ENCODE results near the gene DSCAM. TPM values are rescaled to one million over a fixed set of nuclear protein-coding genes. Genes with fewer than 3 reads are reported as not detected.

Gene DSCAM
- total RNA-seq, 1 donor from 2014 or later = not detected

GRCh38 chr21:40436261-40436660, 410.7 kb downstream of the DSCAM start:
- H3K4me3 ChIP-seq = no peak overlapping the region
- no peak for DNase-seq (ENCODE audit: low spot score)
- H3K36me3 ChIP-seq = no peaks in the 10 kb centered on the region
- no peaks in the 10 kb centered on the region for H3F3A ChIP-seq (ENCODE audit: low read depth)
- Mint-ChIP-seq H3K4me3 (no peak overlapping the region), H3K36me3 (no peaks in the 10 kb centered on the region), H3K9me3 (no peaks in the 10 kb centered on the region), H3K4me1 (no peaks in the 10 kb centered on the region), H3K27me3 (ENCODE audit: insufficient read depth, low read depth) (no peaks in the 10 kb centered on the region), H3K27ac (no peak overlapping the region)
- no peak overlapping the region for H3K27ac ChIP-seq
- H4K20me1 ChIP-seq (ENCODE audit: low read depth) = no peaks in the 10 kb centered on the region
- no peaks in the 10 kb centered on the region for H3K79me2 ChIP-seq (ENCODE audit: low read depth)
- no peak overlapping the region for H3K9ac ChIP-seq
- H2AFZ ChIP-seq (replicated peaks) = no peak overlapping the region
- H3K4me2 ChIP-seq = no peak overlapping the region
- no peaks in the 10 kb centered on the region for H3K9me3 ChIP-seq (ENCODE audit: low read depth)
- TF ChIP-seq EZH2phosphoT487 (IDR thresholded peaks at IDR 0.05) (no peak), EZH2 (IDR thresholded peaks at IDR 0.05) (no peak), CTCF (IDR thresholded peaks at IDR 0.05) (no peak)
- no peaks in the 10 kb centered on the region for H3K27me3 ChIP-seq
- no peaks in the 10 kb centered on the region for H3K4me1 ChIP-seq

DNA sequence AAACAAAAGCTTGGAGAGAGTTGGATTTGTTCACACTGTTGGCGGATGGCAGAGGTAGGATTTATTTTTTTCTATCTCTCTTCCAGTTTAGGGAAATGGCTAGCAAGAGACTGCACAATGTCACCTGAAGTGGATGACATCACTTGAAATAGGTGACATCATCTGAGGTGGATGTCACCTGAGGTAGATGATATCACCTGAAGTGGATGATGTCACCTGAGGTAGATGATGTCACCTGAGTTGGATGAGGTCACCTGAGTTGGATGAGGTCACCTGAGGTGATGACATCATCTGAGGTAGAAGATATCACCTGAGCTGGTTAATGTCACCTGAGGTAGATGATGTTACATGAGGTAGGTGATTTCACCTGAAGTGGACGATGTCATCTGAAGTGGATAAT, 413.4 kb downstream of the DSCAM start:
- Mint-ChIP-seq H3K27ac (no peak overlapping the region), H3K9me3 (no peaks in the 10 kb centered on the region), H3K4me3 (no peak overlapping the region), H3K36me3 (no peaks in the 10 kb centered on the region), H3K4me1 (no peaks in the 10 kb centered on the region), H3K27me3 (ENCODE audit: insufficient read depth, low read depth) (no peaks in the 10 kb centered on the region)
- no peaks in the 10 kb centered on the region for H3K9me3 ChIP-seq (ENCODE audit: low read depth)
- no peak overlapping the region for H3K4me2 ChIP-seq
- H4K20me1 ChIP-seq (ENCODE audit: low read depth) = no peaks in the 10 kb centered on the region
- H3K36me3 ChIP-seq = no peaks in the 10 kb centered on the region
- no peaks in the 10 kb centered on the region for H3K79me2 ChIP-seq (ENCODE audit: low read depth)
- no peak for DNase-seq (ENCODE audit: low spot score)
- no peak overlapping the region for H2AFZ ChIP-seq (replicated peaks)
- peaks cover 7% of the 10 kb centered on the region for H3K4me1 ChIP-seq
- H3F3A ChIP-seq (ENCODE audit: low read depth) = no peaks in the 10 kb centered on the region
- no peaks in the 10 kb centered on the region for H3K27me3 ChIP-seq
- TF ChIP-seq EZH2 (IDR thresholded peaks at IDR 0.05) = no peak
- no peak for TF ChIP-seq CTCF (IDR thresholded peaks at IDR 0.05)
- TF ChIP-seq EZH2phosphoT487 (IDR thresholded peaks at IDR 0.05) = no peak
- no peak overlapping the region for H3K27ac ChIP-seq
- H3K4me3 ChIP-seq = no peak overlapping the region
- no peak overlapping the region for H3K9ac ChIP-seq

- H3K36me3 ChIP-seq = no peaks in the 10 kb centered on the region
- Mint-ChIP-seq H3K36me3 (no peaks in the 10 kb centered on the region), H3K27me3 (ENCODE audit: insufficient read depth, low read depth) (no peaks in the 10 kb centered on the region), H3K4me3 (no peak overlapping the region), H3K4me1 (peaks cover 5% of the 10 kb centered on the region), H3K27ac (no peak overlapping the region), H3K9me3 (no peaks in the 10 kb centered on the region)
- H3K4me3 ChIP-seq = no peak overlapping the region
- no peak for DNase-seq (ENCODE audit: low spot score)
- H3K9me3 ChIP-seq (ENCODE audit: low read depth) = no peaks in the 10 kb centered on the region
- peaks cover 4% of the 10 kb centered on the region for H3K4me1 ChIP-seq
- no peak overlapping the region for H3K9ac ChIP-seq
- TF ChIP-seq CTCF (IDR thresholded peaks at IDR 0.05) (no peak), EZH2 (IDR thresholded peaks at IDR 0.05) (no peak), EZH2phosphoT487 (IDR thresholded peaks at IDR 0.05) (no peak)
- no peaks in the 10 kb centered on the region for H3K79me2 ChIP-seq (ENCODE audit: low read depth)
- no peaks in the 10 kb centered on the region for H3F3A ChIP-seq (ENCODE audit: low read depth)
- H2AFZ ChIP-seq (replicated peaks) = no peak overlapping the region
- no peaks in the 10 kb centered on the region for H4K20me1 ChIP-seq (ENCODE audit: low read depth)
- no peak overlapping the region for H3K27ac ChIP-seq
- no peaks in the 10 kb centered on the region for H3K27me3 ChIP-seq
- no peak overlapping the region for H3K4me2 ChIP-seq
These were observed 421.0 kb downstream of the DSCAM start for GRCh38 chr21:40425981-40426380.
